Central memory CD8-positive, alpha-beta T cell (primary cell): Measurements from ENCODE around the gene CDH23.

Experiments used
- ATAC-seq: fragments of 150-1000 bp; cut with Tn5 transposase; replicated peaks from 2 replicates; pipeline ENCODE4 v1.10.0; 2022; ENCODE audit warnings: mild to moderate bottlenecking, moderate FRiP score, moderate number of reproducible peaks; ENCODE audit not compliant: poor library complexity, severe bottlenecking; ENCODE audit errors: extremely low read depth
- DNase-seq, 2 donors: peaks; one replicate each; pipeline ENCODE4 v3.0.0; 2021; ENCODE audit warnings: low spot score in 2 of 2
- H3K27ac Mint-ChIP-seq: one replicate; pipeline ENCODE4 v1.8.0; 2022; ENCODE audit warnings: low read depth, mild to moderate bottlenecking, moderate library complexity, mixed read lengths
- H3K27me3 Mint-ChIP-seq: one replicate; pipeline ENCODE4 v1.8.0; 2022; ENCODE audit warnings: mixed read lengths
- H3K36me3 Mint-ChIP-seq: one replicate; pipeline ENCODE4 v1.8.0; 2022; ENCODE audit warnings: mild to moderate bottlenecking, moderate library complexity, mixed read lengths; ENCODE audit not compliant: insufficient read depth
- H3K4me1 Mint-ChIP-seq: one replicate; pipeline ENCODE4 v1.8.0; 2022; ENCODE audit warnings: mixed read lengths
- H3K4me3 Mint-ChIP-seq: one replicate; pipeline ENCODE4 v1.8.0; 2022; ENCODE audit warnings: mild to moderate bottlenecking, moderate library complexity, mixed read lengths
- H3K9me3 Mint-ChIP-seq: one replicate; pipeline ENCODE4 v1.8.0; 2022; ENCODE audit warnings: mixed read lengths

CDH23 gene

GRCh38 chr10:71812016-71812912 lies 415.5 kb downstream of the CDH23 start:
- peak; percentile 61 to 75 for DNase-seq
- H3K4me3 Mint-ChIP-seq, result no peak overlapping the region
- H3K27ac Mint-ChIP-seq, result no peak overlapping the region
- no peaks in the 10 kb centered on the region for H3K4me1 Mint-ChIP-seq
- no peaks in the 10 kb centered on the region for H3K27me3 Mint-ChIP-seq
- no peaks in the 10 kb centered on the region for H3K9me3 Mint-ChIP-seq
- peaks cover 5% of the 10 kb centered on the region for H3K36me3 Mint-ChIP-seq
- ATAC-seq, result peak; percentile 95

- H3K4me3 Mint-ChIP-seq, result no peak overlapping the region
- no peak for ATAC-seq
- H3K9me3 Mint-ChIP-seq, result no peaks in the 10 kb centered on the region
- peaks cover 7% of the 10 kb centered on the region for H3K36me3 Mint-ChIP-seq
- no peak for DNase-seq
- no peaks in the 10 kb centered on the region for H3K27me3 Mint-ChIP-seq
- H3K4me1 Mint-ChIP-seq, result no peaks in the 10 kb centered on the region
- H3K27ac Mint-ChIP-seq, result no peak overlapping the region
These were observed 416.3 kb downstream of the CDH23 start for GRCh38 chr10:71812913-71813590.

- H3K27me3 Mint-ChIP-seq, result no peaks in the 10 kb centered on the region
These were observed 418.2 kb downstream of the CDH23 start for GRCh38 chr10:71814922-71815411.

GRCh38 chr10:71815515-71816130 lies 418.9 kb downstream of the CDH23 start:
- no peak for ATAC-seq
- H3K36me3 Mint-ChIP-seq, result peaks cover 28% of the 10 kb centered on the region
- H3K9me3 Mint-ChIP-seq, result no peaks in the 10 kb centered on the region
- no peaks in the 10 kb centered on the region for H3K4me1 Mint-ChIP-seq
- no peak overlapping the region for H3K27ac Mint-ChIP-seq
- H3K4me3 Mint-ChIP-seq, result no peak overlapping the region
- H3K27me3 Mint-ChIP-seq, result no peaks in the 10 kb centered on the region
- no peak for DNase-seq

More at GRCh38 chr10:71814922-71815411, 418.2 kb downstream of the CDH23 start:
- no peak overlapping the region for H3K27ac Mint-ChIP-seq
- no peak overlapping the region for H3K4me3 Mint-ChIP-seq
- peaks cover 23% of the 10 kb centered on the region for H3K36me3 Mint-ChIP-seq
- no peaks in the 10 kb centered on the region for H3K9me3 Mint-ChIP-seq
- H3K4me1 Mint-ChIP-seq, result no peaks in the 10 kb centered on the region
- ATAC-seq (no peak), DNase-seq (no peak)

- Mint-ChIP-seq H3K27me3 (no peaks in the 10 kb centered on the region), H3K4me1 (peaks cover under 1% of the 10 kb centered on the region), H3K36me3 (peaks cover 33% of the 10 kb centered on the region), H3K27ac (no peak overlapping the region), H3K9me3 (no peaks in the 10 kb centered on the region), H3K4me3 (no peak overlapping the region)
- DNase-seq, result no peak
- no peak for ATAC-seq
These were observed 419.7 kb downstream of the CDH23 start for GRCh38 chr10:71816421-71816851.

- Mint-ChIP-seq H3K27ac (no peak overlapping the region), H3K36me3 (peaks cover 33% of the 10 kb centered on the region), H3K4me3 (no peak overlapping the region), H3K9me3 (no peaks in the 10 kb centered on the region), H3K27me3 (no peaks in the 10 kb centered on the region), H3K4me1 (peaks cover 7% of the 10 kb centered on the region)
- DNase-seq, result no peak
- ATAC-seq, result no peak
These were observed 420.4 kb downstream of the CDH23 start for GRCh38 chr10:71816936-71817618.

GRCh38 chr10:71817831-71818655 lies 421.3 kb downstream of the CDH23 start:
- peaks cover 33% of the 10 kb centered on the region for H3K36me3 Mint-ChIP-seq
- no peaks in the 10 kb centered on the region for H3K9me3 Mint-ChIP-seq
- DNase-seq (no peak), ATAC-seq (no peak)
- H3K27ac Mint-ChIP-seq, result no peak overlapping the region
- peaks cover 14% of the 10 kb centered on the region for H3K4me1 Mint-ChIP-seq
- no peaks in the 10 kb centered on the region for H3K27me3 Mint-ChIP-seq
- no peak overlapping the region for H3K4me3 Mint-ChIP-seq

- Mint-ChIP-seq H3K36me3 (peaks cover 37% of the 10 kb centered on the region), H3K4me1 (peaks cover 14% of the 10 kb centered on the region), H3K4me3 (no peak overlapping the region), H3K27ac (no peak overlapping the region), H3K27me3 (no peaks in the 10 kb centered on the region), H3K9me3 (no peaks in the 10 kb centered on the region)
- DNase-seq, result no peak
- no peak for ATAC-seq
These were observed 422.0 kb downstream of the CDH23 start for GRCh38 chr10:71818674-71819260.

GRCh38 chr10:71819441-71819861 lies 422.7 kb downstream of the CDH23 start:
- peaks cover 14% of the 10 kb centered on the region for H3K4me1 Mint-ChIP-seq
- no peaks in the 10 kb centered on the region for H3K9me3 Mint-ChIP-seq
- H3K27me3 Mint-ChIP-seq, result no peaks in the 10 kb centered on the region
- no peak for ATAC-seq
- H3K4me3 Mint-ChIP-seq, result no peak overlapping the region
- no peak overlapping the region for H3K27ac Mint-ChIP-seq
- H3K36me3 Mint-ChIP-seq, result peaks cover 39% of the 10 kb centered on the region
- no peak for DNase-seq

GRCh38 chr10:71819985-71820384 lies 423.3 kb downstream of the CDH23 start:
- Mint-ChIP-seq H3K27me3 (no peaks in the 10 kb centered on the region), H3K36me3 (peaks cover 39% of the 10 kb centered on the region), H3K9me3 (no peaks in the 10 kb centered on the region), H3K27ac (no peak overlapping the region), H3K4me1 (peaks cover 14% of the 10 kb centered on the region), H3K4me3 (no peak overlapping the region)
- DNase-seq (no peak), ATAC-seq (no peak)

- H3K9me3 Mint-ChIP-seq, result no peaks in the 10 kb centered on the region
- DNase-seq, result no peak
- peaks cover 45% of the 10 kb centered on the region for H3K36me3 Mint-ChIP-seq
- ATAC-seq, result no peak
- H3K4me1 Mint-ChIP-seq, result peaks cover 14% of the 10 kb centered on the region
- peak overlapping the region; percentile 62 for H3K27ac Mint-ChIP-seq
- no peak overlapping the region for H3K4me3 Mint-ChIP-seq
- no peaks in the 10 kb centered on the region for H3K27me3 Mint-ChIP-seq
These were observed 424.2 kb downstream of the CDH23 start for GRCh38 chr10:71820966-71821365.
